GM19467 (cell line): Measurements from ENCODE around the gene CPNE2.
"Not testable (repeated sequence)": the region's sequence is repeated elsewhere in the genome, so short reads cannot be mapped to it uniquely, and the experiment has no call there.

ENCODE experiments used
- ATAC-seq: cut with Tn5 transposase; IDR thresholded peaks from one replicate; pipeline ENCODE4 v1.9.1; 2021; ENCODE audit warnings: mild to moderate bottlenecking, moderate library complexity; ENCODE audit not compliant: unreplicated experiment

CPNE2 gene

GRCh38 chr16:57069053-57069452 is 23.3 kb upstream of the CPNE2 start:
- no peak for ATAC-seq

- no peak for ATAC-seq
These were observed 22.6 kb upstream of the CPNE2 start for GRCh38 chr16:57069635-57070370.

GRCh38 chr16:57070424-57070823 is 22.0 kb upstream of the CPNE2 start:
- ATAC-seq: no peak

GRCh38 chr16:57071081-57071732 is 21.2 kb upstream of the CPNE2 start:
- ATAC-seq: not testable (repeated sequence)

GRCh38 chr16:57071831-57072582 is 20.4 kb upstream of the CPNE2 start:
- no peak for ATAC-seq

- no peak for ATAC-seq
These were observed 19.6 kb upstream of the CPNE2 start for GRCh38 chr16:57072616-57073275.

GRCh38 chr16:57077714-57078113 is 14.7 kb upstream of the CPNE2 start:
- no peak for ATAC-seq

GRCh38 chr16:57081744-57082143 is 10.6 kb upstream of the CPNE2 start:
- ATAC-seq: no peak

GRCh38 chr16:57082664-57083063 is 9.7 kb upstream of the CPNE2 start:
- no peak for ATAC-seq

- no peak for ATAC-seq
These were observed 8.8 kb upstream of the CPNE2 start for GRCh38 chr16:57083485-57084126.

GRCh38 chr16:57084257-57084770 is 8.1 kb upstream of the CPNE2 start:
- ATAC-seq: no peak

- no peak for ATAC-seq
These were observed 7.4 kb upstream of the CPNE2 start for GRCh38 chr16:57084996-57085395.

GRCh38 chr16:57087003-57087402 is 5.4 kb upstream of the CPNE2 start:
- ATAC-seq: no peak

- no peak for ATAC-seq
These were observed 3.0 kb upstream of the CPNE2 start for GRCh38 chr16:57089406-57089805.

- no peak for ATAC-seq
These were observed 996 bp upstream of the CPNE2 start for GRCh38 chr16:57091200-57091974.

GRCh38 chr16:57092786-57093411 is 516 bp downstream of the CPNE2 start:
- ATAC-seq: no peak

GRCh38 chr16:57093666-57094564 is 1.5 kb downstream of the CPNE2 start:
- ATAC-seq: no peak

- no peak for ATAC-seq
These were observed 2.5 kb downstream of the CPNE2 start for GRCh38 chr16:57094911-57095310.
